Measurements from ENCODE around the gene KRTAP26-1. TPM values are rescaled to one million over a fixed set of nuclear protein-coding genes. Genes with fewer than 3 reads are reported as not detected.

Gene KRTAP26-1
- polyA plus RNA-seq, 1 of the 3 experiments (the other 2 are of a cell fraction), result not detected

GRCh38 chr21:30337276-30337744 is 17.2 kb upstream of the KRTAP26-1 start, which contains the start of gene KRTAP27-1:
TSS of gene KRTAP27-1 (minus strand) at chr21:30337694. CDS start at chr21:30337668, 26 bp downstream.
- ChIA-PET CTCF (interaction anchor here (1.1 kb wide), 1 partner anchor 749 kb away, joined by 4 read pairs; no protein-coding TSS in a partner anchor), POLR2A (no interaction called here)
- Histone ChIP-seq H3K79me2 (ENCODE audit: insufficient read depth) (no peaks in the 10 kb centered on the region), H3K4me1 (ENCODE audit: control insufficient read depth in 1 of 2, insufficient read depth in 2 of 2, low read depth in 1 of 2, low read length in 1 of 2) (no peaks in the 10 kb centered on the region), H3K9me3 (no peaks in the 10 kb centered on the region), H3K27ac (ENCODE audit: low read depth in 2 of 2, low read length in 1 of 2) (no peak within 1 kb of the TSS), H3K9me2 (no peaks in the 10 kb centered on the region), H3K4me2 (no peak within 1 kb of the TSS), H3K27me3 (ENCODE audit: insufficient read depth) (no peaks in the 10 kb centered on the region), H4K20me1 (ENCODE audit: insufficient read depth) (no peaks in the 10 kb centered on the region), H3K36me3 (replicated peaks in 1 of 2; ENCODE audit: control insufficient read depth in 1 of 2, insufficient read depth in 2 of 2, low read length in 1 of 2) (no peaks in the 10 kb centered on the region), H3K4me3 (ENCODE audit: low read depth in 2 of 2, low read length in 1 of 2) (no peak within 1 kb of the TSS), H2AFZ (ENCODE audit: low read depth) (no peak within 1 kb of the TSS), H3K9ac (no peak within 1 kb of the TSS), H3F3A (replicated peaks; ENCODE audit: insufficient read depth) (no peaks in the 10 kb centered on the region)
- no peak for DNase-seq
- WGBS (ENCODE audit: low lambda C conversion rate), result 6% methylated on average over 4 of the region's 6 CpGs
- TF ChIP-seq RXRA (IDR thresholded peaks at IDR 0.05; ENCODE audit: borderline replicate concordance, low read depth) (no peak), EZH2phosphoT487 (IDR thresholded peaks at IDR 0.05; ENCODE audit: borderline replicate concordance, low read depth) (no peak), GABPA (IDR thresholded peaks at IDR 0.05; ENCODE audit: low read depth) (no peak), TAF1 (IDR thresholded peaks at IDR 0.05; ENCODE audit: borderline replicate concordance, low read depth, low read length) (no peak), FOXM1 (IDR thresholded peaks at IDR 0.05; ENCODE audit: low read depth) (no peak), JUND (IDR thresholded peaks at IDR 0.05) (no peak), REST (IDR thresholded peaks at IDR 0.05; ENCODE audit: low read depth, low read length) (no peak)
- TF ChIP-seq, protein P1, sequence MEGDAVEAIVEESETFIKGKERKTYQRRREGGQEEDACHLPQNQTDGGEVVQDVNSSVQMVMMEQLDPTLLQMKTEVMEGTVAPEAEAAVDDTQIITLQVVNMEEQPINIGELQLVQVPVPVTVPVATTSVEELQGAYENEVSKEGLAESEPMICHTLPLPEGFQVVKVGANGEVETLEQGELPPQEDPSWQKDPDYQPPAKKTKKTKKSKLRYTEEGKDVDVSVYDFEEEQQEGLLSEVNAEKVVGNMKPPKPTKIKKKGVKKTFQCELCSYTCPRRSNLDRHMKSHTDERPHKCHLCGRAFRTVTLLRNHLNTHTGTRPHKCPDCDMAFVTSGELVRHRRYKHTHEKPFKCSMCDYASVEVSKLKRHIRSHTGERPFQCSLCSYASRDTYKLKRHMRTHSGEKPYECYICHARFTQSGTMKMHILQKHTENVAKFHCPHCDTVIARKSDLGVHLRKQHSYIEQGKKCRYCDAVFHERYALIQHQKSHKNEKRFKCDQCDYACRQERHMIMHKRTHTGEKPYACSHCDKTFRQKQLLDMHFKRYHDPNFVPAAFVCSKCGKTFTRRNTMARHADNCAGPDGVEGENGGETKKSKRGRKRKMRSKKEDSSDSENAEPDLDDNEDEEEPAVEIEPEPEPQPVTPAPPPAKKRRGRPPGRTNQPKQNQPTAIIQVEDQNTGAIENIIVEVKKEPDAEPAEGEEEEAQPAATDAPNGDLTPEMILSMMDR (IDR thresholded peaks at IDR 0.05), result no peak
- TF ChIP-seq, protein P2, sequence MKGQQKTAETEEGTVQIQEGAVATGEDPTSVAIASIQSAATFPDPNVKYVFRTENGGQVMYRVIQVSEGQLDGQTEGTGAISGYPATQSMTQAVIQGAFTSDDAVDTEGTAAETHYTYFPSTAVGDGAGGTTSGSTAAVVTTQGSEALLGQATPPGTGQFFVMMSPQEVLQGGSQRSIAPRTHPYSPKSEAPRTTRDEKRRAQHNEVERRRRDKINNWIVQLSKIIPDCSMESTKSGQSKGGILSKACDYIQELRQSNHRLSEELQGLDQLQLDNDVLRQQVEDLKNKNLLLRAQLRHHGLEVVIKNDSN (IDR thresholded peaks at IDR 0.05; ENCODE audit: borderline replicate concordance, low read depth), result no peak

DNA sequence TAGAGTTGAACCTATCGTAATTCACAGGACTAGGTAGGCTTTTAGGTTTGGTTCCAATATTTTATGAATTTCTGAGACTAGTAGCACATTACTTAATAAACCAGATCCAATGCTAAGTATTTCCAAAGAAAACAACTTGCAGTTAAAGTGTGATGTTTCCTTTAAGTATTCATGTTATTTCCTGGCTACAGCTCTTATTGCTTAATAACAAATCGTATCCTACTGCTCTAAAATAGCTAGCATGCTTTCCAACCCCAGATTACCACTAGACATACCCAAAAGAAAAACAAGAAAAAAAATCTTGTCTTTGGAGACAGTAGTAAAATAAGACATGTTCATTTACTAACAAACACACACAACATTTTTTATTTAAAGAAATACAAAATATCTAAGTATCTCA is 16.5 kb upstream of the KRTAP26-1 start:
- Histone ChIP-seq H3K36me3 (replicated peaks in 1 of 2; ENCODE audit: control insufficient read depth in 1 of 2, insufficient read depth in 2 of 2, low read length in 1 of 2) (no peaks in the 10 kb centered on the region), H3K9ac (no peak overlapping the region), H2AFZ (ENCODE audit: low read depth) (no peak overlapping the region), H3K4me2 (no peak overlapping the region), H3K79me2 (ENCODE audit: insufficient read depth) (no peaks in the 10 kb centered on the region), H3K27ac (ENCODE audit: low read depth in 2 of 2, low read length in 1 of 2) (no peak overlapping the region), H3K4me3 (ENCODE audit: low read depth in 2 of 2, low read length in 1 of 2) (no peak overlapping the region), H3K4me1 (ENCODE audit: control insufficient read depth in 1 of 2, insufficient read depth in 2 of 2, low read depth in 1 of 2, low read length in 1 of 2) (no peaks in the 10 kb centered on the region), H3K27me3 (ENCODE audit: insufficient read depth) (no peaks in the 10 kb centered on the region), H4K20me1 (ENCODE audit: insufficient read depth) (no peaks in the 10 kb centered on the region), H3F3A (replicated peaks; ENCODE audit: insufficient read depth) (no peaks in the 10 kb centered on the region), H3K9me3 (no peaks in the 10 kb centered on the region), H3K9me2 (no peaks in the 10 kb centered on the region)
- CTCF ChIA-PET, result interaction anchor here (1.1 kb wide), 1 partner anchor 750 kb away, joined by 4 read pairs; no protein-coding TSS in a partner anchor
- POLR2A ChIA-PET, result no interaction called here
- no peak for DNase-seq
- no peak for TF ChIP-seq NFIC (IDR thresholded peaks at IDR 0.05; ENCODE audit: borderline replicate concordance)
- no peak for TF ChIP-seq FOSL2 (IDR thresholded peaks at IDR 0.05; ENCODE audit: borderline replicate concordance, low read depth)
- TF ChIP-seq YY1 (IDR thresholded peaks at IDR 0.05; ENCODE audit: low read depth), result no peak
- no peak for TF ChIP-seq TCF12 (IDR thresholded peaks at IDR 0.05)
- TF ChIP-seq PBX3 (IDR thresholded peaks at IDR 0.05), result no peak
- no peak for TF ChIP-seq POLR2AphosphoS5 (IDR thresholded peaks at IDR 0.05; ENCODE audit: low read depth, low read length)
- WGBS (ENCODE audit: low lambda C conversion rate), result 0% methylated on average over 2 of the region's 2 CpGs

Data from SK-N-SH (cell line).